ENCODE data around the gene WNT3A.

Gene WNT3A

GRCh38 chr1:228036701-228037231, 30.0 kb downstream of the WNT3A start:
- no peak for FAIRE-seq
- no peak for TF ChIP-seq CTCF (IDR thresholded peaks at IDR 0.05; ENCODE audit: insufficient read depth, missing control alignments)
- DNase-seq (ENCODE audit: insufficient read length, low spot score) = no peak

- TF ChIP-seq CTCF (IDR thresholded peaks at IDR 0.05; ENCODE audit: insufficient read depth, missing control alignments) = no peak
- DNase-seq (ENCODE audit: insufficient read length, low spot score) (no peak), FAIRE-seq (no peak)
Observed at GRCh38 chr1:228037401-228038386, 30.9 kb downstream of the WNT3A start.

- DNase-seq (ENCODE audit: insufficient read length, low spot score) = no peak
- no peak for TF ChIP-seq CTCF (IDR thresholded peaks at IDR 0.05; ENCODE audit: insufficient read depth, missing control alignments)
- no peak for FAIRE-seq
Observed at GRCh38 chr1:228038387-228039005, 31.7 kb downstream of the WNT3A start.

GRCh38 chr1:228039006-228039903, 32.5 kb downstream of the WNT3A start:
- DNase-seq (ENCODE audit: insufficient read length, low spot score) (no peak), FAIRE-seq (no peak)
- no peak for TF ChIP-seq CTCF (IDR thresholded peaks at IDR 0.05; ENCODE audit: insufficient read depth, missing control alignments)

GRCh38 chr1:228039986-228040385, 33.2 kb downstream of the WNT3A start:
- DNase-seq (ENCODE audit: insufficient read length, low spot score) (no peak), FAIRE-seq (no peak)
- TF ChIP-seq CTCF (IDR thresholded peaks at IDR 0.05; ENCODE audit: insufficient read depth, missing control alignments) = no peak

GRCh38 chr1:228041316-228041715, 34.5 kb downstream of the WNT3A start:
- DNase-seq (ENCODE audit: insufficient read length, low spot score) (no peak), FAIRE-seq (no peak)
- TF ChIP-seq CTCF (IDR thresholded peaks at IDR 0.05; ENCODE audit: insufficient read depth, missing control alignments) = no peak
